NAMALWA (cell line): Measurements from ENCODE around the gene EPX.

Experiments
- DNase-seq: peaks from one replicate; pipeline ENCODE4 v3.0.0-alpha.2; 2015; ENCODE audit warnings: low spot score

Gene EPX

DNA sequence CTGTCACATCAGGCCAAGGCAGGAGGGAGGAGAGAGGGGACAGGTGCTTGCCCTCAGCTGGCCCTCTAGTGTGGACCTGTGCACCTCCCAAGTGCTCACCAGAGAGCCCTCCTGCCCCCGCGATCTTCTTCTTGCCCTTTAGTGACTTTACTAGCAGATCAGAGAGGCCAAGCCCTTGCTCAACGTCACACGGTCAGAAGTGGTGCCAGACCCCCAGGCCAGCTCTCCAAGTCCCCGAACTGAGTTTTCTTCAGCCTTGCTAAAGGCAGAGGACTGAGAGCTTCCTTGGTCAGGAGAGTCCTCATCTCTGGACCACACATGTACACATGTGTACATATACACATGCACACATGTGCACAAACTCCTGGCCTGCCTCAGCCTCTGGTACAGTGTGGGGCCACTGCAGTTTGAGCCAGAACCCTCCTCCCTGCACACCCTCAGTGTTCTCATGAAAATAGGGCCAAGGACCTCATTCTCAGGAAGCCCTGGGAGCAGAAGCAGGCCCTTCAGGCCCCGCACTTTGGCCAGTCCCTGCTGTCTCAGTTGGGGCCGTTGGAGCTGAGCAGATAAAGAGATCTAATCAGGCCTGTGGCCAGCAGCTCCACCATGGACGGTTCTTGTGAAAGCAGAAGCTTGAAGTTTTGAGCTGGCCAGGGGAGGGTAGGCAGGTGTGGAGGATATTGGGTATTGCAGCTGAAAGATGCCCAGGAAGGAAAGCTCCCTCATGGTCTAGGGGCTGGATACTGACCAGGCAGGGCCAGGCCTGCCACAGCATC is 7.4 kb upstream of the EPX start:
- DNase-seq = no peak

DNA sequence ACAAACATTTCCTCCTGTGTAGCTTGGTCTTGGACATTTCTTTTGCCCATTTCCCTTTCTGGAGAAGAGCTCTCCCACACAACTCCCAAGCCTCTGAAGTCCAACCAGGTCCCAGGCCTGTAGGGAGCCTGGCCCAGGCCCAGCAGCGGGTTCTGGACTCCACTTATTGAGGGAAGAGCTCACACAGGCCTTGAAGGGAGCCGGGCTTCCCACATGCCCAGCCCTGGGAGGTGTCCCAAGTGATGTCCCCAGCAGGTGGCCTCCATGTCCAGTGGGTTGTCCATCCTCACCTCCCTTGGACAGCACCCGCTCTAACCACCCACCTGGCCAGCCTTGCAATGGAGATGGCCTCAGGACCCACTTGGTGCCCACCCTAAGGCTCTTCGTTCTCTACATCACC is 5.9 kb upstream of the EPX start:
- no peak for DNase-seq

DNA sequence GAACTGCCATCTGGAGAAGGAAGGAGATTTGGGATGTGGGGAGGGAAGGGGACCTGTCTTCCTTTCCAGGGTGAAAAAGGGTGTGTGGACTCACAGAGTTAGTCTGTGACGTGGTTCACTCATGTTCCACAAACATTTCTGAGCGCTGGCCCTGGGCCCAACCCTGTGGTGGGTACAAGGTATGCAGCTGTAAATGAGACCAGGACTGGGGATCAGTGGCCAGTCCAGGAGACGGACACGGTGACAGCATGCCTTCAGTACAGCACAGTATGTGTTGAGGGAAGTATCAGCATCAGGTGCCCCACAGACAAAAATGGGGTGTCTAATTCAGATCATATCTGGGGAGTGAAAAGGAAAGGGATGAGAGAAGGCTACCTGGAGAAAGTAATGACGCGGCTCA is 5.5 kb upstream of the EPX start:
- DNase-seq = no peak

DNA sequence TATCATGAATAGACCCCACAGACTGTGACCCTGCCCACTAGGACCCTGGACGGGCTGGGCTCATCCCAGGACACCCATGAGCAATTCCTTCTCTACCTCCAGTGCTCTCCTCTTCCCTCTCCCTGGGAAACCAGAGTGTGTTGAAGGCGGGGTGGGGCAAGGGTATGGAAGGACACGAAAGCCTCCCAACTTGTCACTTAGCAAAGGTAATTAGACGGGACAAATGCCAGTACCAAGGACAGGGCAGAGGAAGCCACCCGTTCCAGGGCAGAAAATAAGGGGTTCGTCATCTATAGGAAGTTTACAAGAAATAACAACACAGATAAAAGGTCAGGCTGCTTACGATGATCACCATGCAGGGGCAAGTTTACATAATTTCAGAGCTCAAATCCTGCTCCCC is 4.9 kb upstream of the EPX start:
- no peak for DNase-seq

DNA sequence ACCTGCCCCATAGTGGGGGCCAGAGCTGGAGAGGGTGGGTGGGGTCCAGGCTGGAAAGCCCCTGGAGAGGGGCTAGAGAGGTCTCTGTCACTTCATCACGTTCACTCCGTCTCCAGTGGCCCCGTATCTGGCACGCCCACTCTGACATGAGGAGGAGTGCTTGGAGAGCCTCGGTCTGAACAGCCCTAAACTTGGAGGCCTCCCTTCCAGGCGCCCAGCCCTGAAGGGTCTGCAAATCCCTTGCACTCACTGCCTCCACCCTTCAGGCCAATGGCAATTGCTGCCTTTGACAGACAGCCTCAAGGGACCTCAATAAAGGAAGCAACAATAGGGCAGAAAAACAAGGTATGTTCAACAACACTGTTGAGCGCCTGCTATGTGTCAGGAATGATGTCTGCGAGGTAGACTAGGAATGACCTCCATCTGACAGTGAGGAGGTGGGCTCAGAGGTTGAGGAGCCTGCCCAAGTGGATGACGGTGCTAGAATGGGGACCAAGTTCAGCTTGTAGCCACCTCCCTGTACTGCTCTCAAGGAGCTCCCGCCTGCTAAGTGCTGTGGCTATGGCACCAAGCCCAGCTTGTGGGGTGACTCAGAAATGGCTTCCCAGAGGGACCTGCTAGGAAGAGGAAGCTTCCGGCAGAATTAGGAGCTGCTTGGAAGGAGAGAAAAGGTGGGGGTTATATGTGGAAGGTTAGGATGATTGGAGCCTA is 2.9 kb upstream of the EPX start:
- DNase-seq = no peak

DNA sequence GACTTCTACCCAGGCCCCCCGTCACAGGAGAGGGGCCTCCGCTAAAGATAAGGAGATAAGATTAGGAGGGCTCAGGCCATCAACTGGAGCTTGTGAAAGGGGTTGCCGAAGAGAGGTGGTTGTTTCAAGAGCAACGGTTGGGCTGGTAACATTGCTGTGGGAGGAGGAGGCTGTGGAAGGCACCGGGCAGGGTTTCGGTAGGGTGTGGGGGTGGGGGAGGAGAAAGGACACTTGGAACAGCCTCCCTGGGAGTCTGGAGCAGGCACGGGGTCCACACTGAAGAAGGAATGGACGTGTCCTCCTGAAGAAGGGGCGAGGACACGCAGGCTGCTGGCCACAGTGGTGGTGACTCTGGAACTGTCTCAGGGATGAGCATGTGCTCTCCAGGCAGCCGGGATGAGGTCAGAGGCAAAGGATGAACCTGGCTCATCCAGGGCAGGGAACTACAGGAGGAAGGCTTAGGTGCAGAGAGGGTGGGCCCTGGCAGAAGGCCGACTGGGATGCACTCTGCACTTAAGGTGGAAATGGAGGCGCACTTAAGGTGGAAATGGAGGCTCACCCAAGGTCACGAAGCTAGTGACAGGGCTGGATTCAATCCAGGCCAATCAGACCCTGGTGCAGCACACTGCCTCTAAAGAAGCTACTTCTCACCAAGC is 1.2 kb upstream of the EPX start:
- DNase-seq = no peak

DNA sequence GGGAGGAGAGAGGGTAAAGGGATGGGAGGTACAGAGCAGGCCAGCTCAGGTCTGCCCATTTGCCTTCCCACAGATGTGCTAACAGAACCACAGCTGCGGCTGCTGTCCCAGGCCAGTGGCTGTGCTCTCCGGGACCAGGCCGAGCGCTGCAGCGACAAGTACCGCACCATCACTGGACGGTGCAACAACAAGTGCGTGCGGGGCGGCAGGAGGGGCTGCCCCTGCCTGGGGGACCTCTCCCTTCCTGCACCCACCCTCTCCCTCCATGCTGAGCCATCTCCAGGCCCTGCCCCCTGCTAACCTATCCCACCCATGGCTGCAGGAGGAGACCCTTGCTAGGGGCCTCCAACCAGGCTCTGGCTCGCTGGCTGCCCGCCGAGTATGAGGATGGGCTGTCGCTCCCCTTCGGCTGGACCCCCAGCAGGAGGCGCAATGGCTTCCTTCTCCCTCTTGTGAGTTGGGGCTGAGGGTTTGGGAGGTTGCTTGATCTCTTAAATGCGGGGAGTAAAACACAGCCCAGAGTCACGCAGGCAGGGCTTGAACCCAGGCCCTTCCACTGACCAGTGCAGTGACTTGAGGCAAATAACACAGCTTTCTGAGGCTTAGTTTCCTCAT is 1.2 kb downstream of the EPX start:
- no peak for DNase-seq

DNA sequence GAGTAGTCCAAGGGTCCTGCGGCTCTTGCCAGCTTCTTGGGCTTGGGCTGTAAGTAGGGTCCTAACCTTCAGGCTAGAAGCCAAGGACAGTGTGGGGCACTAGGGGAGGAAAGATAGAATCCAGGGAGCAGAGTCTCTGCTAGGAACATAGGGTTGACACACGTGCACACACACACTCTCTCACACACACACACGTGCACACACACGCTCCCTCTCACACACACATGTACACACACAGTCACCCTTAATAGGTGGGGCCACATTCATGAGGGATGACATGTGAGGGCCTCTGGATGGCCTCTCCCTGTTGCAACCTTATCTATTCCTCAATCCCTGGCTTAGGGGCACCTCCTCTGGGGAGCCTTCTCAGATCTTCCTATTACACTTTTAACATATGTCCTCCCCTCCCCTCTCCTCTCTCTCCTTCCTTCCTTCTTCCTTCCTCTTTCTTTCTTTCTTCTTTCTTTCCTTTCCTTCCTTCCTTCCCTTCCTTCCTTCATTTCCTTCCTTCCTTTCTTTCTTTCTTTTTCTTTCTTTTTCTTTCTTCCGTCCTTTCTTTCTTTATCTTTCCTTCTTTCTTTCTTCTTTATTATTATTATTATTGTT is 3.1 kb downstream of the EPX start:
- DNase-seq = no peak

DNA sequence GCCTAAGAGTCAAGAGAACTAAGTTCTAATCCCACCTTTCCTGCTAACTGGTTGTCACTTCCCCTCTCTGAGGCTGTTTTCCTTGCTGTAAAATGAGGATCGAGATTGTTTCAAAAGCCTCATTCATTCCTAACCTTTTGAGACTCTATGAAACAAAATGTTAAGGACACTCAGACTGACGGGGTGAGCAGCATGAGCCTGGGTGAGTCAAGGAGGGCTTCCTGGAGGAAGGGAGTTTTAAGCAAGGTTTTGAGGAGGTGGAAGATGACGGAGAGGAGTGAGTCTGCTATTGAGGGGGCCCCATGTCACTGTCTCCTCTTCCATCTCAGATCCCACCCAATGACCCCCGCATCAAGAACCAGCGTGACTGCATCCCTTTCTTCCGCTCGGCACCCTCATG is 4.1 kb downstream of the EPX start:
- DNase-seq = no peak

DNA sequence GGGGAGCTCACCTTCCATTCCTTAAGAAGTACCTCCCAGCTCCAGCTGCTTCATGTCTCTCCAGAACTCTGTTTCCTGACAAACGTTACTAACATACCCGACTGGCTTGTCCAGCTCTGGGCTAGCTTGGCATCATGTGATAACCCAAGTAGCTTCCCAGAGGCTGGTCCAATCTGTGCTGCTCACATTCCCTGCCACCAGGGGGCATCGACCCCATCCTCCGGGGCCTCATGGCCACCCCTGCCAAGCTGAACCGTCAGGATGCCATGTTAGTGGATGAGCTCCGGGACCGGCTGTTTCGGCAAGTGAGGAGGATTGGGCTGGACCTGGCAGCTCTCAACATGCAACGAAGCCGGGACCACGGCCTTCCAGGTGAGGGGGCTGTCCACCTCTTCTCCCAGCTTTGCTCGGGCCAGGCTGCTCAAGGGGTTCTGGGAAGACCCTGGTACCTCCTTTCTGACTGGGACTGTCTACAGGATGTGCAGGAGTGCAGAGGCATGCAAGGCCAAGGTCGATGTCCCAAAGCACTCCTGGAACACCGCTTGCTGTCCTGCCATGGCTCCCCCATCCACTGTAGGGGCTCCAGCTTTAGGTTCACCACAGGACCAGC is 7.6 kb downstream of the EPX start:
- DNase-seq = peak; percentile 68

DNA sequence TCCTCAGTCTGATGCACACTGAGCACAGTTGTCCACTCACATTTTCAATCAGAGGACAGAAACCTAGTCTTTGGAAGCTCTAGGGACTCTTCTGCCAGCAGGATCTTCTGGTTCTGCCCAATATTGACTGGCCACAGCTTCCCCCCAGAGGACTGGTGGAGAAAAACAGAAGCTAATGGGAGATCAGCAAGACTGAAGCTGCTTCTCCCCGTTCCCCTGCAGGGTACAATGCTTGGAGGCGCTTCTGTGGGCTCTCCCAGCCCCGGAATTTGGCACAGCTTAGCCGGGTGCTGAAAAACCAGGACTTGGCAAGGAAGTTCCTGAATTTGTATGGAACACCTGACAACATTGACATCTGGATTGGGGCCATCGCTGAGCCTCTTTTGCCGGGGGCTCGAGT is 10.3 kb downstream of the EPX start:
- DNase-seq = no peak

DNA sequence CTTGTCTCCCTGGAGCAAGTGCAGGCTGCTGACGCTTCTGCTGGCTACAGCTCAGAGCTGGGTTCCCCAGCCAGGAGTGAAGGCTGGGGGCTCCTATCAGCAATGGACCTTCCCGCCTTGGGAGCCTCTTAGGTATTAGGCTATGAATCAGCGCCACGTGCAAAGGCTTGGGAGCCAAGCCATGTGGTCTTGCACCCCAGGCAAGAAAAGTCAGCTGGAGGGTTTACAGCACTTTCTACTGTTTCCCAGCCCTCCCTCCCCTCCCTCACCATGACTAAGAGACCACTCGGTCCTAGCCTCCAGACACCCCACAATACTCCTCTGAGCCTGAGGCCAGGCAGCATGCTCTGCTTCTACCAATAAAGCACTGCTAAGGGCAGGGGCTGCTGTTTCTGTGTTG is 12.3 kb downstream of the EPX start:
- no peak for DNase-seq

DNA sequence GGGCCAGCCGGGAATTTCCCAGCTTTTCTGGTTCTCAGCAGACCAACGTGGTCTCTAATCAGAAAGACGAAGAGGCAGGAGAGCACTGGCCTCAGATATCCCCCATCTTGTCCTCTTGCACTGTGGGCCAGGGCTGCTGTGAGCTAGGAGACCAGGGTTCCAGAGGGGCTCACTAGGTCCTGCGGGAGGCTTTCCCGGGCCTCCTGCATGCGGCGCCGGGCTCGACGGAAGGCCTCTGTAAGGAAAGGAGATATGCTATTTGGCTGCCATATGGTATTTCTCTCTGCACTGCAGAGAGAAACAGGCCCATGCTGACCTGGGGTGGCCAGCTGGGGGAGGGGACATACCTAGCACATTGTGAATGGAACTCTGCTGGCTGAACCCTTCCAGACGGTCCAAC is 13.4 kb downstream of the EPX start:
- no peak for DNase-seq

DNA sequence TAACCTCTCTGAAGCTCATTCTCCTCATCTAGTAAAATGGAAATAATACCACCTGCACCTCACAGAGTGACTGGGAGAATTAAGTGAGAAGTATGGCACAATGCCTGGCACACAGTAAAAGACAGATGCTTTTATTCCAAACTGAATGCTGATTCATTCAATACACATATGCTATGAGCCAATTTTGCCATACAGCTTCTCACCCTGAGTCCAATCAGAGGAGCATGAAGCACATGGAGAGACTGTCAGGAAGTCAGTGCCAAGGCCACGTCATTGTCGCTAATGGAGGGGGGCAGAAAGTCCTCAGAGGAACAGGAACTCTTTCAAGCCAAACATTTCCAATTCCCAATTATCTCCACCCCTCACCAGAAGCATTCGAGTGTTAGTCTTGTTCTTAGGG is 14.9 kb downstream of the EPX start:
- DNase-seq = no peak

DNA sequence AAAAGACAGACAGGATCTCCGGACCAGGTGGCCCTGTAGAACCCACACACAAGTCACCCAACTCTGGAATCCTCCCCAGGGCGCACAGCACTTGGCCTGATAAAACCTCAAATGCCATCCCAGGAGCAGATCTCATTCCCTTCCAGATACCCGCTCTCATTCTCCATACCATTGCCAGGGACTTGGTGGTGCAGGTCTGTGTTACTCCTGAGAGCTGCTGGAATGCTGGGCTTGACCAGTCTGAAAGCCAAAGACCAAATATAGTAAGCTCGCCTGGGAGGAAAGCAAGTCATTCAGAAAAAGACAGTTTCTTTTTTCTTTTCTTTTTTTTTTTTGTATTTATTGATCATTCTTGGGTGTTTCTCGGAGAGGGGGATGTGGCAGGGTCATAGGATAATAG is 15.8 kb downstream of the EPX start:
- no peak for DNase-seq

DNA sequence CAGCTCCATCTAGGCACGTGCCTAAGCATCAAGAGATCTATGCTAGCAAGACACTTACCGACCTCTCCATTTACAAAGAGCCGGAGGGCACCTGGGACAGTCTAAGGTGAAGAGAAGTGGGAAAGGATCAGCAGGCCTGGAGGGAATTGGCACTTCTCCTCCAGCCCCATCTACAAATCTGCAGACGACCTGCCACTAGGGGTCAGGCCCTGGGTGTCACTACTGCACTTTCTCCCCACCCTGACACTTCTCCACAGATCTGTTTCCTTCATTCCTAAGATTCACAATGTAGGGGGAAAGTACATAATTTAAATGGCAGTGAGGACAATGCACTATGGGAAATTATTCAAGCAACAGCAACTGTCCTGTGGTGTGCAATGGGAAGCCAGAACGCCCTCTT is 18.4 kb downstream of the EPX start:
- DNase-seq = no peak

DNA sequence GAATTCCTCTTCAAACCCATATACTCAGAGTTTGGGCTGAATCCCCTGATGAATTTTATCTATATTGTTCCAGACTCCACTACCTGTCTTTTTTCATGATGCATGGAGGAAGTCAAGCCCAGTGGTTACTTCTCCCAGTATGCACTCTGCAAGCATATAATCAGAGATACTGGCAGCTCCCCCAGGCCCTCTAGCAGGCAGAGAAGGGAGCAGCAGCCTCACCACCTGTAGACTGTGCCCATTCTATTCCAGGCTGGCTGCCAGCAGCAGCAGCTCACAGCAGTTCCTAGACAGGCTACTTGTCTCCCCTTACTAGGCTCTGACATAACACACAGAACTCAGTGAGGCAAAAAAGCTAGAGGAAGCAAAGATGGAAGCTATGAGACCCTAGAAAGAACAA is 23.2 kb downstream of the EPX start:
- DNase-seq = peak; percentile 40

DNA sequence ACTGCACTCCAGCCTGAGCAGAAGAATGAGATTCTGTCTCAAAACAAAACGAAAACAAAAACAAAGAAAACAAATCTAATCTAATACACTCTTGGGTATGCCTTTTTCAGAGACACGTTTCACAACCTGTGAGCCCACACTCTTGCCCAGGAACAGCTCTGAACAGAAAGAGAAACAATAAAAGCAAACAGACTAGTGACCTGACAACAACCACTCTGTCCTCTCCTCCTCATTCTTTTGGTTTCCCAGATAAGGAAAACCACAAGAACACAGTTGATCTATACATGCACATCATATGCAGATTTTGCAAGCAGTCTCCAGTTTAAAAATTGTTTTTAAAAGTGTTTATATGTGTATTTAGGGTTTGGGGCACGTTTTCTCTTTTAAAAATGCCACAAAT is 25.2 kb downstream of the EPX start:
- DNase-seq = no peak

DNA sequence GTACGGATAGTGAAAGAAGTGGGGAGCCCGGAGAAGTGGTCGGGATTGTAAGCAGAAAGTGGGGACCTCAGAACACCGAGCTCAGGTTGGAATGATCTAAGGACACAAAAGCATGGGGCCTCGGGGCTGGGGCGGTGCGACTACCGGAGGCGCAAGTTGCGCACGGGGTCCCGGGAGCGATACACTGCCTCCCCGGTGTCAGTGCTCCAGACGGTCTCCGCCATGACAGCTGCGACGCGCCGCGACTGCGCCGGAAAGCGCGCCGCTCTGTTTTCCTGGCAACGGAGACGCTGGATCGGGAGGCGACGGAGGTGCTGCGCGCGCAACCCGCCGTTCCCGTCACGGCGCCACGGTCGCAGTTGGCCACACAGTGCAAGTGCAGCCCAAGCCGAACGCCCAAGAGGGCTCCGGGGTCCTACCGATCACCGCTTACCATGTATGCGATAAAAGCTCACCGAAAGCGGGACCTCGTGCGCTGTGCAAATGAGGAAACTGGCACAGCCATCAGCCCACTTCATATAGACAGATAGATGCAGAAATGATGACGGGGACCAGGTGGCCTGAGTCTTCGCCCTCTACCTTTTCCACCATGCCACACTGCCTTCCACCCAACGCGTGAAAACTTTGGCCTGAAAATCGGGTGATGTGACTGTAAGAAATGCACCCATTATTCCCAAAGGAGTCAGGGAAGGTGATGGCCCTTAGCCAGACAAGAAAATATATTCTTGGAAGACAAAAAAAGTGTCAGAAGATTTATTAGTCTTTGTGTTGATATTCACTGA is 26.7 kb downstream of the EPX start, which contains the start of gene MKS1:
TSS of gene MKS1 (minus strand) at position 249 of the 782 bp plus-strand sequence. CDS start at position 224, 25 bp downstream.
- peak; percentile 91 for DNase-seq

DNA sequence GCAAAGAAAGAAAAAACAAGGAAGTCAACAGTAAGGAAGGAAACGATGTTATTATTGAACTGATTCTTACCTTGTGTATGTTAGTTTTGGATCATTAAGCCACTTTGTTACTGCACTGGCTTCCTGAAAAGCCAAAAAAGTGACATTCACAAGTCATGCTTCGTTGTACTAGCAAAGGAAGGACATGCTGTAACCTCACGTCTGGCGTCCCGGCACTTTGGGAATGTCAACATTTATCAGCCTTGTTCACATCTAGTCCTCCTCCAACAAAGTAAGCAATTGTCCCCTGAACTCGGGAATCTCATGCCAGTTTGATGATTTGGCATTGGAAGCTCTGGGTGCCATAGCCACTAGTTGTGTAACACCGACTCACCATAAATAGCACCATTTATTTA is 27.3 kb downstream of the EPX start:
- no peak for DNase-seq

DNA sequence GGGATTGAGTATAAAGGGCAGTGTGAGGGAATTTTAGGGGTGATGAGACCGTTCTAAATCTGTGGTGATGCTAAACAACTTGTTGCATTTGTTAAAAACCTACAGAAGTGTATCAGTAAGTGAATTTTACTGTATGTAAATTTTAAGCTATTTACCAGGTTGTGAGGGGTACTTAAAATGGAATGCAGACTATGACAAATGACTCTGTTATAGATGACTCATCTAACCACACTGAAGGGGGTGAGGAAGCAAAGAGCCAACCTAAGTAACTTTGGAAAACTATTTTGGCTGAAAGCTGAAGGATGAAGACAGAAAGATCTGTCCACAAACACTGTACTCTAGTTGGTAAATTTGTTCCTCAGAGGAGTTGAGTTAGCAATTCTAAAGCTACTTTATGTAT is 31.8 kb downstream of the EPX start:
- no peak for DNase-seq
